ENCODE data around the gene C6orf136.
A peak's percentile ranks its signal among the peaks of the same experiment; 100 is the strongest.

The C6orf136 gene

DNA sequence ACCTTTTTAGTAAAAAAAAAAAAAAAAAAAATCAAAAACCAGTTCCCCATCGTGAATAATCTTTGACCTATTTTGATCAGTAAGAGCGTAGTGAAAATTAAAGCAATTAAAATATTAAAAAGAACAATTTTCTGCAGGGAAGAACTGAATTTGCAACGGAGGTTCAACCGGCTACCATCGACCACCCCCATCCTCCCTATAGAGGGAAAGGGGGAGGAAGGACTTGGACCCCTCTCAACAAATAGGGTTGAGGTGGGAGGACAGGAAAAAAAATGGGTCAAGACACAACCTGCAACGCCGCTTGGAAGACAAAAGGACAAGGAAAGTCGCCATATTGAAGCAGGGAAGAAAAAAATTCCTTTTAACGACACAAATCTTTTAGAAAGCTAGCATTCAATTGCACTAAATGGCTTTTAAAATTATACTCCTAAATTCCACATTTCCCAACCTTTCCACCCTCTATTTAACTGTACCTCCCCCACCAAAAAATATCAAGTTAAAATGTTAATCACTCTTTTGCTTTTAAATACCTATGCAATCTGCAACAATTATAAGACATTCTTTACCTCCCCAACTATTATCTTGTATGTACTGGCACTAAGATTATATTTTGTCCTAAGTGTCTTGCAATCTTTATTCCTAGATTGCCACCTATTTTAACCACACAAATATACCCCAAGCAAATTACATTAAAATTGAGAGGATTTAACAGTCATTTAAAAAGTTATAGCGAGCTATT, 31.5 kb upstream of the C6orf136 start:
- ChIA-PET POLR2A (ENCODE audit: low non-redundant PET) (interaction anchor here (0.5 to 0.6 kb wide), 3 partner anchors 19 to 124 kb away, joined by 3 to 21 read pairs (median 3); no protein-coding TSS in a partner anchor), CTCF (interaction anchor here (0.6 to 0.8 kb wide), 3 partner anchors 10 to 124 kb away, joined by 3 to 8 read pairs (median 4); no protein-coding TSS in a partner anchor)
- peak overlapping the region; percentile 57 for H3K27ac ChIP-seq
- TF ChIP-seq, protein P1, sequence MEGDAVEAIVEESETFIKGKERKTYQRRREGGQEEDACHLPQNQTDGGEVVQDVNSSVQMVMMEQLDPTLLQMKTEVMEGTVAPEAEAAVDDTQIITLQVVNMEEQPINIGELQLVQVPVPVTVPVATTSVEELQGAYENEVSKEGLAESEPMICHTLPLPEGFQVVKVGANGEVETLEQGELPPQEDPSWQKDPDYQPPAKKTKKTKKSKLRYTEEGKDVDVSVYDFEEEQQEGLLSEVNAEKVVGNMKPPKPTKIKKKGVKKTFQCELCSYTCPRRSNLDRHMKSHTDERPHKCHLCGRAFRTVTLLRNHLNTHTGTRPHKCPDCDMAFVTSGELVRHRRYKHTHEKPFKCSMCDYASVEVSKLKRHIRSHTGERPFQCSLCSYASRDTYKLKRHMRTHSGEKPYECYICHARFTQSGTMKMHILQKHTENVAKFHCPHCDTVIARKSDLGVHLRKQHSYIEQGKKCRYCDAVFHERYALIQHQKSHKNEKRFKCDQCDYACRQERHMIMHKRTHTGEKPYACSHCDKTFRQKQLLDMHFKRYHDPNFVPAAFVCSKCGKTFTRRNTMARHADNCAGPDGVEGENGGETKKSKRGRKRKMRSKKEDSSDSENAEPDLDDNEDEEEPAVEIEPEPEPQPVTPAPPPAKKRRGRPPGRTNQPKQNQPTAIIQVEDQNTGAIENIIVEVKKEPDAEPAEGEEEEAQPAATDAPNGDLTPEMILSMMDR (conservative IDR thresholded peaks at IDR 0.05; ENCODE audit: low read depth), result no peak
- DNase-seq (ENCODE audit: low spot score), result no peak

DNA sequence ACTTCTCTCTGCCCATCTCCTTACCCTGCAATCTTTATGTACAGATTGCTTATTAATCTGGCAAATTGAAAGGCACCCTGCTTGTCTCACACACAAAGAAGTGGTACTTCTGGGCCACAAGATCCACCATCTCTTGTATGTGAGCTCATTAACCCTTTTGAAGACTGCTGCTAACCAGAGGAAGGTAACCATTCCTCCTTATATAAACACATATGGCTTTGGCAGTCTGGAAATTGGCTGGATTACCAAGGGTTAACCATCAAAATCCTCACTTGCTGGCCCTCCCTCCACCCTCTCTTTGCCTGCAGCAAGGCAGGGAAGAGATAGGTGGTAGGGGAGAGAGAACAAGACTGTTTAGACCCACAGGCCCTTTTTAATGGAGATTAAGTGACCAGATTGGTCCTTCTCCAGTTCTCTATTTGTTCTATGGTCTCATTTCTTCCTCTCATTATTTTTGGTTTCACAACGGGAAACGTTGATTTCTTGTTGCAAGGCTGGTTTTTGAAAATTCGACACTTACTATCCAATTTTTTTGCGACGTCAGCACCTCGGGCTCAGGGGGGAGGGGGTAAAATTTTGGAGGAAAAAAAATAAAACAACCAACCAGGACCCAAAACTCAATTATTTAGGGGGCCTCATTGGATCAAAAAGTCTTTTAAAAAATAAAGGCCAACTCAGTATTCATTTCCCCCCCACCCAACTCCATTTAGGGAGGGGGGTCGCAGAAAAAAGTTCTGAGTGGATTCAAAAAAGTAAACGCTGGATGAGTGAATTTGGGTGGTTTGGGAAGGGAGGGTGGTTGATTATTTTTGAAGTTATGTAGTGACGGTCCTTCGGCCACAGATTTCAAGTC, 30.7 kb upstream of the C6orf136 start:
- TF ChIP-seq, protein P1 (conservative IDR thresholded peaks at IDR 0.05; ENCODE audit: low read depth), result no peak
- no peak for DNase-seq (ENCODE audit: low spot score)
- CTCF ChIA-PET, result interaction anchor here (0.8 kb wide), 1 partner anchor 125 kb away, joined by 3 read pairs; no protein-coding TSS in a partner anchor
- POLR2A ChIA-PET (ENCODE audit: low non-redundant PET), result interaction anchor here (0.5 to 0.6 kb wide), 2 partner anchors 57 to 123 kb away, joined by 3 read pairs; no protein-coding TSS in a partner anchor
- H3K27ac ChIP-seq, result peak overlapping the region; percentile 89

DNA sequence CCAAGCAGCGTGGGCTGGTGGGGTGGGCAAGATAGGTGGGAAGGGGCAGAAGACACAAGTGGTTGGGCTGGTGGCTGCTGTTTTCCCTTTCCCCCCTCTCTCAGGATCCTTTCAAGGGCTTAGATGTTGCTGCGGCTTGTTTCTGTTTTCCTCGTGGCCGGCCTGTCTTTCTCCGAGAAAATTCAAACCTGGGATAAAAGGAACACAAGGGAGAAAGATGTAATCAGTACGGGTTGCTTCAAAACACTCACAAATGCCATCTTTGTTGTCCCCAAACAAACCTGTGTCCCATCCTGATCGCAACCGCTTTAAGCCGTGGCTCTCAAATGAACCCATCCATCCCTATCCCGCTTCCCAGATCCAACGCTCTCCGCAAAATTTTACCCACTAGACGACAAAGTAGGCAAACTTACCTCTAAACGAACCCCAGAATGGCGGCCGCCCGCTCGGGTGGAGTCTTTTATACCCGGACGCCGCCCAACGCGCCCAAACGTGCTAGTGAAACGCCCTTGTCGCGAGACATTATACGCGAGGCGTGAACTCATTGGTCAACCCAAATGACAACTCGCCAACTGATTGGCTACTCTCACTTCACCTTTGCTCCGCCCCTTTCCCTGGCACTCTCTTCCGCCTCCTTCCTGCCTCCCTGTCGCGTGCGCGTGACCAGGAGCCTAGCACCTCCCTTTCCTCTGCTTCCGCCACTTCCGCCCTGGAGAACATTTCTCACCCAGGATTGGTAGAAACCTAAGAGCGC, 29.9 kb upstream of the C6orf136 start, which contains the start of gene PPP1R10:
TSS of gene PPP1R10 (minus strand) at position 433 of the 754 bp plus-strand sequence. CDS start 7,299 bp downstream, outside the sequence.
- CTCF ChIA-PET, result interaction anchor here (1.0 kb wide), 1 partner anchor 266 kb away, joined by 3 read pairs; no protein-coding TSS in a partner anchor
- POLR2A ChIA-PET (ENCODE audit: low non-redundant PET), result interaction anchor here (0.5 to 1.2 kb wide), 2 partner anchors 21 to 24 kb away, joined by 3 read pairs; no protein-coding TSS in a partner anchor
- TF ChIP-seq, protein P1 (conservative IDR thresholded peaks at IDR 0.05; ENCODE audit: low read depth), result no peak
- peak; percentile 97 for DNase-seq (ENCODE audit: low spot score)
- H3K27ac ChIP-seq, result peak within 1 kb of the TSS; percentile 89

DNA sequence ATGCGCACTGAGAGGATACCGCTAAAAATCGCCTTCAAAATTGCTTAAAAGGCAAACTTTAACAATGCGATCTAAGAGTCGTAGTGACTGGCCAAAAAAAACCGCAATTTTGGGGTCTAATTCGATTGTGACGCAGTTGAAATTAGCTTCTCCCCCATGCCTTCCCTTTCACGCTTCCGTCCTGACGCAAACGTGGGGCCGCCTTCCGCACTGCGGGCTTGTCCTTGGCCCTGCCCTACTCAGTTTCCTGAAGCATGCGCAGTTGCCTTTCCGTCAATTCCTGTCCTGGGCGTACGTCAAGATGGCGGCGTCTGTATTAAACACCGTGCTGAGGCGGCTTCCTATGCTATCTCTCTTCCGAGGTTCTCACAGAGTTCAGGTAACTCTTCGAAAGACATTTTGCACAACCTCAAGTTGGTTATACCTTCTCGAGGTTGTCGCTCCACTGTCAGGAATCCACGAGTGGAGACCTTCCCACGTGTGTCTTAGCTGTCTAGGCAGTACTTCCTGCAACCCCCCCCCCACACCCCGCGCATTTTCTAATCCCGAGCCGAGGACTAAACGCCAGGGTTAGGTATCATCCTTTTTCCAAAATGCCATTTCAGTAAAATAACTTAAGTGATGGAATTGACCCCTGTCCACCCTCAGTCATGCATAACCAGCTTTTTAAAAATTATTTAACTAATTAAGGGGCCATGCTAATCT, 29.2 kb upstream of the C6orf136 start, which contains the start of gene MRPS18B:
TSS of gene MRPS18B (plus strand) at position 276 of the 705 bp plus-strand sequence. CDS start at position 302, 26 bp downstream.
- H3K27ac ChIP-seq, result peak within 1 kb of the TSS; percentile 89
- DNase-seq (ENCODE audit: low spot score), result peak; percentile 93
- ChIA-PET CTCF (interaction anchor here (1.0 to 1.5 kb wide), 2 partner anchors 113 to 265 kb away, joined by 3 to 9 read pairs; no protein-coding TSS in a partner anchor), POLR2A (ENCODE audit: low non-redundant PET) (interaction anchor here (0.5 to 1.2 kb wide), 3 partner anchors 21 to 100 kb away, joined by 3 read pairs; partner anchors contain the start of gene MDC1)
- TF ChIP-seq, protein P1 (conservative IDR thresholded peaks at IDR 0.05; ENCODE audit: low read depth), result no peak

DNA sequence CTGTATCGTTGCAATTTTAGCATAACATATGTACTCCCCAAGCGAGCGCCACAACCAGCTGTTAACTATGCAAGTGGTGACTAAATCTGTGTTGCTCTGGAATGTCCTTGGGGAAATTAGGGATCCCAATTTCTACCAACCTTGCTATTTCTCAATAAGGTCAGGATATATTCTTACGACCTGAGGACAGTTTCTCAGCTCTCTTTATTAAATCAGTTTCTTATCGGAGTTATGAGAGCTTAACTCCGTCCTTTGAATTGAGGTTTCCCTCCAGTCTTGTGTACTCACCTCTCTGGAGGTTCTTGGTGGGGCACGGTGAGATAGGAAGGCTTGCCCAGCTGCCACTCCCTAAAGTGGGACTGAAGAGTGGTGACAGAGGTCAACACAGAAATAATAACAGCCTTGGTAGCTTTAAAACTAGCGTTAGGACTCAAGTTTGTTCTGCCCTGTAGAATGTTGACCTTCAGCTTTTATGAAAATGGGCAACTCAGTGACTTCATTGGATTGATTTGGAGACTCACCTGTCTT, 28.6 kb upstream of the C6orf136 start:
- DNase-seq (ENCODE audit: low spot score), result no peak
- CTCF ChIA-PET, result interaction anchor here (1.5 kb wide), 1 partner anchor 113 kb away, joined by 9 read pairs; no protein-coding TSS in a partner anchor
- H3K27ac ChIP-seq, result peak overlapping the region; percentile 89
- POLR2A ChIA-PET (ENCODE audit: low non-redundant PET), result interaction anchor here (0.7 to 1.2 kb wide), 2 partner anchors 20 to 99 kb away, joined by 3 read pairs; partner anchors contain the start of gene MDC1
- TF ChIP-seq, protein P1 (conservative IDR thresholded peaks at IDR 0.05; ENCODE audit: low read depth), result no peak
